Liver (tissue), 9 donors: ENCODE data around the gene IPMK. TPM values are rescaled to one million over a fixed set of nuclear protein-coding genes. Genes with fewer than 3 reads are reported as not detected.

ENCODE experiments used
- DNase-seq: peaks from one replicate; pipeline ENCODE4 v3.0.0-alpha.2; 2017; ENCODE audit warnings: low spot score
- H3K27ac ChIP-seq, 2 donors: one replicate each; pipeline ENCODE4 v1.7.0; 2013; ENCODE audit warnings: inconsistent platforms in 2 of 2, low read length in 2 of 2, control low read depth in 1 of 2, low read depth in 1 of 2, mild to moderate bottlenecking in 1 of 2
- H3K27me3 ChIP-seq, 4 donors: one replicate each; pipeline versions ENCODE4 v1.6.1 to v1.7.0; 2013; ENCODE audit warnings: low read length in 3 of 4, inconsistent platforms in 1 of 4, mild to moderate bottlenecking in 1 of 4, moderate library complexity in 1 of 4; ENCODE audit not compliant: control insufficient read depth in 4 of 4, insufficient read depth in 4 of 4
- H3K36me3 ChIP-seq, 4 donors: one replicate each; pipeline versions ENCODE4 v1.6.1 to v1.7.0; 2013; ENCODE audit warnings: low read length in 3 of 4, mild to moderate bottlenecking in 3 of 4, low read depth in 1 of 4, moderate library complexity in 1 of 4; ENCODE audit not compliant: control insufficient read depth in 4 of 4, insufficient read depth in 3 of 4
- H3K4me1 ChIP-seq, 4 donors: one replicate each; pipeline versions ENCODE4 v1.6.1 to v1.7.0; 2013; ENCODE audit warnings: low read length in 3 of 4, mild to moderate bottlenecking in 3 of 4, moderate library complexity in 1 of 4; ENCODE audit not compliant: control insufficient read depth in 4 of 4, insufficient read depth in 4 of 4
- H3K4me3 ChIP-seq, 3 donors: one replicate each; pipeline versions ENCODE4 v1.6.1 to v1.7.0; 2013; ENCODE audit warnings: low read length in 3 of 3, control low read depth in 1 of 3, low read depth in 1 of 3, mild to moderate bottlenecking in 1 of 3
- H3K9ac ChIP-seq, 2 donors: one replicate each; pipeline ENCODE4 v1.7.0; 2013; ENCODE audit warnings: low read length in 2 of 2, mild to moderate bottlenecking in 2 of 2, moderate library complexity in 2 of 2, control low read depth in 1 of 2, low read depth in 1 of 2
- H3K9me3 ChIP-seq, 4 donors: one replicate each; pipeline versions ENCODE4 v1.6.1 to v1.7.0; 2013; ENCODE audit warnings: low read length in 3 of 4; ENCODE audit not compliant: control insufficient read depth in 4 of 4
- ATF3 ChIP-seq: IDR thresholded peaks from 2 replicates; pipeline ENCODE4 v1.6.1; 2016; ENCODE audit warnings: antibody characterized with exemption
- EGR1 ChIP-seq, 2 donors: IDR thresholded peaks; 2 replicates each; pipeline ENCODE4 v1.6.1; 2016 to 2018; ENCODE audit warnings: antibody characterized with exemption in 2 of 2, low read depth in 2 of 2
- FOXA1 ChIP-seq: IDR thresholded peaks from 2 replicates; pipeline ENCODE4 v1.6.1; 2016; ENCODE audit warnings: antibody characterized with exemption
- FOXA2 ChIP-seq: IDR thresholded peaks from 2 replicates; pipeline ENCODE4 v1.6.1; 2016; ENCODE audit warnings: antibody characterized with exemption
- HNF4A ChIP-seq, 2 donors: conservative IDR thresholded peaks; 2 replicates each; pipeline ENCODE4 v1.6.1; 2016; ENCODE audit warnings: antibody characterized with exemption in 2 of 2, mild to moderate bottlenecking in 2 of 2
- HNF4G ChIP-seq: IDR thresholded peaks from 2 replicates; pipeline ENCODE4 v1.6.1; 2016; ENCODE audit warnings: antibody characterized with exemption
- JUND ChIP-seq, 2 donors: IDR thresholded peaks; 2 replicates each; pipeline ENCODE4 v1.6.1; 2016; ENCODE audit warnings: antibody characterized with exemption in 2 of 2
- MAX ChIP-seq: IDR thresholded peaks from 2 replicates; pipeline ENCODE4 v1.6.1; 2016; ENCODE audit warnings: antibody characterized with exemption
- NR2F2 ChIP-seq: IDR thresholded peaks from 2 replicates; pipeline ENCODE4 v1.6.1; 2016; ENCODE audit warnings: antibody characterized with exemption
- RAD21 ChIP-seq, 2 donors: IDR thresholded peaks; 2 replicates each; pipeline ENCODE4 v1.6.1; 2016; ENCODE audit warnings: antibody characterized with exemption in 2 of 2, mild to moderate bottlenecking in 2 of 2
- REST ChIP-seq: IDR thresholded peaks from 2 replicates; pipeline ENCODE4 v1.6.1; 2016; ENCODE audit warnings: antibody characterized with exemption, mild to moderate bottlenecking
- RXRA ChIP-seq, 2 donors: IDR thresholded peaks; 2 replicates each; pipeline ENCODE4 v1.6.1; 2017 to 2018; ENCODE audit warnings: antibody characterized with exemption in 2 of 2, mild to moderate bottlenecking in 1 of 2
- SP1 ChIP-seq: IDR thresholded peaks from 2 replicates; pipeline ENCODE4 v1.6.1; 2018; ENCODE audit warnings: antibody characterized with exemption, mild to moderate bottlenecking
- ZBTB33 ChIP-seq: IDR thresholded peaks from 2 replicates; pipeline ENCODE4 v1.6.1; 2016; ENCODE audit warnings: antibody characterized with exemption
- WGBS: extraction: QIAGEN DNeasy Blood & Tissue Kit; methylation state at CpG from one replicate; pipeline ENCODE4 v1.1.7; 2013; 5-methylcytosine and 5-hydroxymethylcytosine counted together
- polyA plus RNA-seq, 2 donors: library from polyadenylated mRNA; stranded (reverse) in 1 of 2; unstranded in 1 of 2; fragments of 200-250 nt in 1 of 2; fragments of >200 nt in 1 of 2; fragmentation: Nextera tagmentation in 1 of 2; extraction: Ambion mirVana in 1 of 2; gene quantifications; one replicate each; pipeline versions ENCODE4 v1.2.1 to v1.2.3, GENCODE V29; 2013 to 2015
- total RNA-seq, 2 donors: library from RNA; depleted of rRNA; stranded (reverse); fragments of >200 nt; gene quantifications; one replicate each; pipeline ENCODE4 v1.2.3, GENCODE V29; 2014
- donor health status: healthy.
- donor health status: healthy.
- donor health status: healthy.
- donor health status: healthy.
- donor health status: healthy.

Gene IPMK
- total and polyA plus RNA-seq, 4 donors: 1.4 to 5.2 (median 3.3) TPM

GRCh38 chr10:58179238-58179637, 88.5 kb downstream of the IPMK start:
- DNase-seq: no peak
- Histone ChIP-seq H3K9me3 (no peaks in the 10 kb centered on the region), H3K36me3 (no peaks in the 10 kb centered on the region), H3K27ac (no peak overlapping the region), H3K27me3 (peaks cover 0 to 1% (median 0%) of the 10 kb centered on the region in 4 donors), H3K4me3 (no peak overlapping the region), H3K4me1 (no peaks in the 10 kb centered on the region), H3K9ac (no peak overlapping the region)
- TF ChIP-seq HNF4G: no peak
- TF ChIP-seq HNF4A (conservative IDR thresholded peaks at IDR 0.05): no peak
- TF ChIP-seq RXRA (IDR thresholded peaks at IDR 0.05): no peak
- TF ChIP-seq RAD21 (IDR thresholded peaks at IDR 0.05): no peak
- TF ChIP-seq MAX: no peak
- TF ChIP-seq FOXA2: no peak
- TF ChIP-seq ZBTB33: no peak
- TF ChIP-seq SP1: no peak
- no peak for TF ChIP-seq EGR1 (IDR thresholded peaks at IDR 0.05; ENCODE audit: low read depth in 2 of 2)
- no peak for TF ChIP-seq REST
- no peak for TF ChIP-seq FOXA1
- WGBS: 98% methylated on average over 2 of the region's 2 CpGs

- Histone ChIP-seq H3K4me3 (no peak overlapping the region), H3K27me3 (peaks cover 0 to 2% (median 0%) of the 10 kb centered on the region in 4 donors), H3K9me3 (no peaks in the 10 kb centered on the region), H3K36me3 (no peaks in the 10 kb centered on the region), H3K27ac (no peak overlapping the region), H3K9ac (no peak overlapping the region), H3K4me1 (no peaks in the 10 kb centered on the region)
- 46% methylated on average over 1 of the region's 1 CpG for WGBS
- DNase-seq: no peak
- TF ChIP-seq ATF3 (no peak), NR2F2 (no peak), JUND (IDR thresholded peaks at IDR 0.05) (no peak), MAX (no peak), HNF4A (conservative IDR thresholded peaks at IDR 0.05) (no peak)
These were observed 88.9 kb downstream of the IPMK start for GRCh38 chr10:58178811-58179210.
